Natural killer cell treated with Interleukin-12 subunit alpha and Interleukin-12 subunit beta and Interleukin-15 and Interleukin-18, amount 100 ng/mL, for 72 hours (primary cell): ENCODE measurements around the gene GFOD1. TPM values are rescaled to one million over a fixed set of nuclear protein-coding genes. Genes with fewer than 3 reads are reported as not detected.
A peak's percentile ranks its signal among the peaks of the same experiment; 100 is the strongest.

Experiments
- ATAC-seq, 2 donors: fragments of 150-1000 bp; cut with Tn5 transposase in 1 of 2; sonication (Bioruptor Pico), chemical (Tn5 transposase) in 1 of 2; 2 replicates each; pipeline ENCODE4 v1.10.0; 2021
- DNase-seq: peaks from one replicate; pipeline ENCODE4 v3.0.0; 2022; ENCODE audit warnings: low spot score
- H3K27ac Mint-ChIP-seq, 2 donors: 1 replicate in 1 of 2; 2 replicates in 1 of 2; pipeline ENCODE4 v1.8.0; 2022; ENCODE audit warnings: mixed read lengths in 2 of 2, mild to moderate bottlenecking in 1 of 2, moderate library complexity in 1 of 2
- H3K27me3 Mint-ChIP-seq, 2 donors: 1 replicate in 1 of 2; 2 replicates in 1 of 2; pipeline ENCODE4 v1.8.0; 2022; ENCODE audit warnings: mixed read lengths in 2 of 2
- H3K36me3 Mint-ChIP-seq: one replicate; pipeline ENCODE4 v1.8.0; 2022; ENCODE audit warnings: mixed read lengths
- H3K4me1 Mint-ChIP-seq, 2 donors: 1 replicate in 1 of 2; 2 replicates in 1 of 2; pipeline ENCODE4 v1.8.0; 2022; ENCODE audit warnings: low read depth in 2 of 2, mixed read lengths in 2 of 2, mild to moderate bottlenecking in 1 of 2
- H3K4me3 Mint-ChIP-seq: one replicate; pipeline ENCODE4 v1.8.0; 2022; ENCODE audit warnings: mixed read lengths
- H3K9me3 Mint-ChIP-seq: 2 replicates; pipeline ENCODE4 v1.8.0; 2022; ENCODE audit warnings: mixed read lengths
- total RNA-seq, 2 donors: library from RNA; stranded (reverse); gene quantifications; one replicate each; pipeline ENCODE4 v1.2.3, GENCODE V29; 2022

GFOD1 gene
- total RNA-seq, 2 donors from 2014 or later, result 9.7 to 12.1 TPM

DNA sequence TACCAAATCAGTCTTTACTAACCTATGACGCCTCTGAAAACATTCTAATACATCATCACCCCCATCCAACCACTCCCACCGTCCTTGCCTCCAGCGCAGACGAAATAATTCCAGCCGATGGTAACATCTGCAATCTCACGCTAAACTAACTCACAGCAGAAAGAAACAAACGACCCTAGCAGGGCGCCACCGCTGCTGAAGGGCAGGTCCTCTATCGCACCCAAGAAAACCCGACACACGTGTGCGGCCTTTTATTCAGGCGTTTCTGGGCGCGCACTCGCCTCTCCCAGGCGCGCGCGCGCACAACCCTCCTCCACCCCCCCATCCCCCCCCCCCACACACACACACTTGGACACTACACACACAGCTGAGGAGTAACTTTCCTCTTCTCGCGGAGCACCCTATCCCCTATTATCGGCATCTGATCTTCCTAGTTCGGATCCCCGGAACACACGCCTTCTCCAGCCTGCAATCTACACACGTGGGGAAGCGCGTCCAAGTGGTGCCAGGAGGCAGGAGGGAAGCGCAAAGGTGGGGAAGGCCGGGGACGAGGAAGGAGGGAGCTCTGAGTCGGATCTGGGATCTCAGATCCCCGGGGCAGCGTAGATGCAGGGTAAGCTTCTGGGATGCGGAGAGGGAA is 1.4 kb downstream of the GFOD1 start:
- no peak for DNase-seq
- H3K9me3 Mint-ChIP-seq, result no peaks in the 10 kb centered on the region
- ATAC-seq, result no peak

DNA sequence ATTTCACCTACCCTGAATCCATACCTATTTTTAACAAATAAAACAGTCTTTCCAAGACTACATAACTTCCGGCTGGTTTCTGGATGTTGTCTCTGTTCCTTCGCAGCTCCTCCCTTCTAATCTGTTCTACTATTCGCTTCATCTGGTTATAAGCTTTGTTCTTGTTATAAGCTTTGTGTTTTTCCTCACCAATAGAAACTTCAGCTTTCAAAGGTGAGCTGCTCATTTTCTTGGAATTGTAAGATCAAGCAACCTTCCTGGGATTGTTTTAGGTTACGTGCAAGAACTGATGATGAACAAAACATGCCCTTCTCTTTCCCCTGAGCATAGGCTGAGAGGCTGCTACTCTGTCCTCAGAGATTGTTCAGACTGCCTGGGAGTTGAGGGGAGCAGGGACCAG is 2.1 kb downstream of the GFOD1 start:
- Mint-ChIP-seq H3K4me3 (peak overlapping the region; percentile 80), H3K27ac (peak overlapping the region; percentile 69 to 83), H3K9me3 (no peaks in the 10 kb centered on the region), H3K4me1 (peaks cover 53 to 56% of the 10 kb centered on the region in 2 donors), H3K36me3 (no peaks in the 10 kb centered on the region), H3K27me3 (no peaks in the 10 kb centered on the region)
- no peak for DNase-seq
- ATAC-seq, result no peak

More for the DNA sequence above, 1.4 kb downstream of the GFOD1 start:
- Mint-ChIP-seq H3K36me3 (no peaks in the 10 kb centered on the region), H3K27ac (peak overlapping the region; percentile 69 to 83), H3K4me3 (peak overlapping the region; percentile 80), H3K4me1 (peaks cover 48 to 52% of the 10 kb centered on the region in 2 donors), H3K27me3 (no peaks in the 10 kb centered on the region)

DNA sequence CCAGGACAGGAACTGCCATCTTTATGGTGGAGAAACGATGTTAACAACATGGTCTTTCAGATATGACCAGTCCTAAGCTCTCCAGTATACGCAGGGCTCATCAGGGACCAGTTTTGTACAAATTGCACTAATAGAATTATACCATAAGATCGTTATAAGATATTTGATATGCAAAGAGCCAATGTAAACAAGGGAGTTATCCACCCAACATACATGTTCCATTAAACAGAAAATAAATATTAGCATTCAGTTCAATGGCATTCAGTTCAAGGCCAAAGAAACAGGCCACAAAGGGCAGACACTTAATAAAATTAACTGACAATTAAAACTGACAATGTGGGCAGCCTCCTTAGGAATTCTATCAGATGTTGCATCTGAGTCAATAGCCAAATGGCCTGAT is 2.6 kb downstream of the GFOD1 start:
- H3K27me3 Mint-ChIP-seq, result no peaks in the 10 kb centered on the region
- ATAC-seq (no peak), DNase-seq (no peak)
- no peaks in the 10 kb centered on the region for H3K36me3 Mint-ChIP-seq
- H3K4me3 Mint-ChIP-seq, result peak overlapping the region; percentile 80
- peaks cover 56 to 59% of the 10 kb centered on the region in 2 donors for H3K4me1 Mint-ChIP-seq
- peak overlapping the region; percentile 69 to 83 for H3K27ac Mint-ChIP-seq
- H3K9me3 Mint-ChIP-seq, result no peaks in the 10 kb centered on the region

DNA sequence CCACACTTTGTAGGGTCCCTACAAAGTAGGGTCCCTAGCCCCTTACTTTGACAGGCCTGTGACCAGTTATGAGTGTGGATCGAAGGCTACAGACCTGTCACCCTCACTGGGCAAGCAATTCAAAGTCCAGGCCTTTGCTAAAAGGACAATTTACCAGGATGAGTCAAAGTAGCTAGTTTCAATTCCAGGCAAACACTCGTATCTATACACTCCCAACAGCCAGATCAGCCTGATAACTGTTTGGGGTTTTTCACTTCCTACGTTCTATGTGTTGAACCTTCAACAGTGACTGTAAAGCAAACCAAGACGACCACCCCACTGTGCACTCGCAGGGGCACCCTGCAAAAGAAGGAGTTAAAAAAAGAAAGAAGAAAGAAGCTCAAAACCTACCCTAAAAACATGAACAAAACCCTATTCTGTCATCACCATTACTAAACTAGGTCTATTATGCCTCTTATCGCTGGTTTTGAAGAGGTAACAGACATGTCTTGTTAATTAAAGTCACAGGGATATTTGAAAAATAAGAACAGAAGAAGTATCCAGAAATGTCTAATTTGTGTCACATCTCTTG is 3.2 kb downstream of the GFOD1 start:
- DNase-seq (no peak), ATAC-seq (no peak)
- H3K4me3 Mint-ChIP-seq, result peak overlapping the region; percentile 80
- H3K4me1 Mint-ChIP-seq, result peaks cover 62 to 65% of the 10 kb centered on the region in 2 donors
- peak overlapping the region; percentile 69 to 83 for H3K27ac Mint-ChIP-seq
- H3K27me3 Mint-ChIP-seq, result no peaks in the 10 kb centered on the region
- H3K9me3 Mint-ChIP-seq, result no peaks in the 10 kb centered on the region
- no peaks in the 10 kb centered on the region for H3K36me3 Mint-ChIP-seq

DNA sequence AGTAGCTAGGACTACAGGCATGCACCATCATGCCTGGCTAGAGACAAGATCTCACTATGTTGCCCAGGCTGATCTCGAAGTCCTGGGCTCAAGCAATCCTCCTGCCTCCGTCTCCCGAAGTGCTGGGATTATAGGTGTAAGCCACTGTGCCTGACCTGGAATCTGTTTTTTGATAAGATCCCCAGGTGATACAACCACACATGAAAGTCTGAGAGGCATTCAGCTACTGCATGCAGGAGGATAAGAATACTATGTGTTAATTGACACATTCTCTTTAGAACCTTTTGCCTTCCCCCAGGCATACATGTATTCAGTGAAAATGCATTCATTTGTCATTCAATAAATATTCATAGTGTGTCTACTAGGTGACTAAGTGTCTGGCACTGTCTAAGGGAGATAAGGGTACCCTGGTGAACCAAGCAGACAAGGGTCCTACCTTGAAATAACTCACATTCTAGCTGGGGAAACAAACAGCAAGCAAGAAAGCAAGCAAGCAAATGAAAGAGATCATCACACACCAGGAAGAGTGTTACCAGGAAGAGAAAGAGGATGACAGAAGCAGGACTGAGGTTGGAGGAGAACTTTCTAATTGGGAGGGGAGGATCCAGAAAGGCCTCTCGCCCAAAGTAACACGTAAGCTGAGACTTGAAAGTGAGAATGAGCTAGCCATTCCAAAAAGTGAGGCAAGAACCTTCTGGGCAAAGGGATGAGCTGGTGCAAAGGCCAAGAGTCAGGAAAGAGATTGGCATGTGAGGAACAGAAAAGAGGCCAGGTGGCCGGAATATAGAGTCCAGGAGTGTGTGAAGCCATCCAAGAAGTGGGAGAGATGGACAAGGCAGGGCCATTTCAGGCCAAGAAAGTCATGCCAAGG is 6.5 kb downstream of the GFOD1 start:
- H3K27me3 Mint-ChIP-seq, result no peaks in the 10 kb centered on the region
- H3K27ac Mint-ChIP-seq, result peak overlapping the region; percentile 43 to 83
- H3K4me3 Mint-ChIP-seq, result peak overlapping the region; percentile 33
- DNase-seq (no peak), ATAC-seq (peak; percentile 54 to 62)
- H3K9me3 Mint-ChIP-seq, result no peaks in the 10 kb centered on the region
- no peaks in the 10 kb centered on the region for H3K36me3 Mint-ChIP-seq
- H3K4me1 Mint-ChIP-seq, result peaks cover 50 to 61% of the 10 kb centered on the region in 2 donors

DNA sequence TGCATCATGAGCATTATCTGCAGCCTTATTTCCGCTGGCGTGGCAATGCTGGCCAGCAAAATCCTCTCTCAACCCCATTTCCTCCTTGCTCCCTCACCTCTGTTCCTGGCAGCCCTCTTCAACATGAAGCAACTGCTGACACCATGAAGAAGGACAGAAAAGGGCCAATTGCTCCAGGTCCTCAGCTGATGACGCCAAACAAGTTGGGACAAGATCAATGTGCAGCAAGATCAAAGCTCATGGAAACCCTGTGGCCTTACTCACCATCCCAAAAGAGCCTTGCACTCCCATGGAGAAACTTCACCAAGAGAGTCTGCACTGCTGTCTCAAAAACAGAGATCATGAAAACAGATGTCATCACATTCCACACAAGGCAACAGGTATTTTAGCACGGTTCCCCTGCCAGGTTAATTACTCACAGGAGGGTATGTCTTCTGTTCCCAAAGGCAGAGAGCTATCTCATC is 7.4 kb downstream of the GFOD1 start:
- ATAC-seq (no peak), DNase-seq (no peak)
- Mint-ChIP-seq H3K4me1 (peaks cover 43 to 52% of the 10 kb centered on the region in 2 donors), H3K4me3 (no peak overlapping the region), H3K9me3 (no peaks in the 10 kb centered on the region), H3K27ac (peak overlapping the region in 1 of 2 donors; percentile 83), H3K27me3 (no peaks in the 10 kb centered on the region), H3K36me3 (no peaks in the 10 kb centered on the region)

DNA sequence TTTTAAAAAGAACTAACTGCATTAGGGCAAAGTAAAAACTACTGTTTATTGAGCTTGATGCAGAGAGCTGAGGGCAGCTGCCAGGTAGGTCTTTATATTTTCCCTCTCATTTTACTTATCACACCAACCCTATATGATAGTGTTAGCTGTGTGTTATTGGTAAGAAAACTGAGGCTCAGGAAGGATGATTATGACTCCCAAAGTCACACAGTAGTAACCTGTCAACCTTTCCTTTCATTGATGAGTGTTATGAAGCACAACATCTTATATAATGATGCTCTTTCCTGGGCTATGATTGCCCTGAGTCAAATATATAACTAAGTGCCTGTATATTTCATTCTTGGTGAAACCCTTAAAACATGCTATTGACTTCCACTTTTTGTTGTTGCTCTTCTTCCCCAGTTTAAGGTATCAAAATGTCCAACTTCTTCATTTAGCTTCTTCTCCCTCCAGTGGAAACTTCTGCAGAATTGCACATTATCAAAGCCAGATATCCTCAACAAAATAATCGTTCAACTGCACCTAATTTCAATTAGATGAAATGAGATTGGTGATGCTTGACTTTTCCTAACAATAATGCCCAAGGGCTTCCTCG is 8.1 kb downstream of the GFOD1 start:
- no peaks in the 10 kb centered on the region for H3K36me3 Mint-ChIP-seq
- H3K4me1 Mint-ChIP-seq, result peaks cover 41 to 55% of the 10 kb centered on the region in 2 donors
- peak overlapping the region in 1 of 2 donors; percentile 83 for H3K27ac Mint-ChIP-seq
- ATAC-seq (peak in 1 of 2 donors; percentile 48), DNase-seq (no peak)
- no peak overlapping the region for H3K4me3 Mint-ChIP-seq
- no peaks in the 10 kb centered on the region for H3K27me3 Mint-ChIP-seq
- H3K9me3 Mint-ChIP-seq, result no peaks in the 10 kb centered on the region

DNA sequence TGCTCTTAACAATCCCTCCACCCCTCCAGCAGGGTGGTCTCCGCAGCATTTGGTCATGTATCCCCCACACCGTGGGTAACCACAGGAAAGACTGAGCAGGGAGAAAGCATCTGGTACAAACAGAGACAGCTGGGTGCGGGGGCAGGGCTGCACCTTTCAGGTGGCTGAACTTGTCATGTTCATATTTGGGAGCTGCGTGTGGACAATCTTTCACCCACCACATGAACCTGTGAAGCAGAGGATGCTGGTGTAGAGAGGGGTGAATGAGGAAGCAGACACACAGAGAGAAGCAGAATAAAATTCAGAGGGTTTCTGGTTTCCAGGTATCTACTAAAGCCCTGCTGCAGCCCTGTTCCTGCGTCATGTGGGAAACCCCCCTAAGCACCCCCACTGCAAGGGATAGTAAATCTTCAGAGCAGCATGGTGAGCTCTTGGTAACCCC is 8.9 kb downstream of the GFOD1 start:
- Mint-ChIP-seq H3K27ac (peak overlapping the region; percentile 37 to 87), H3K36me3 (no peaks in the 10 kb centered on the region)
- DNase-seq, result no peak

DNA sequence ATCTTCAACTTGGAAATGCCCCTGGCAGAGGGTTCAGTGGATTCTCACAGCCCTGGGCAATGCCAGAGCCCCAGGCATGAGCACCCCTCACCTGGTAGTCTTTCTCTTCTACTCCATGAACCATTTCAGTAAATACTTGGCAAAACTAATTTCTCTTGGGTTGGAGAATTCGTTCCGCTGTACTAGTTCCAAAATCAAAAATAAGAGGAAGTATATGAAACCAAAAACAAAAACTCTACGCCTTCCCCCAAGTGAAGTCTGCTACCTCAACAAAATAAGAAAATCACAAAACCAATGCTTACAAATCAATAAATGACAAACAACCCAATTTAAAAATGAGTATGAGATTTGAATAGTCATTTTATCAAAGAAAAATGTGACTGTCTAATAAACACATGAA is 12.6 kb downstream of the GFOD1 start:
- ATAC-seq (no peak), DNase-seq (no peak)
- Mint-ChIP-seq H3K36me3 (no peaks in the 10 kb centered on the region), H3K9me3 (no peaks in the 10 kb centered on the region), H3K4me1 (peaks cover 28 to 52% of the 10 kb centered on the region in 2 donors), H3K27me3 (no peaks in the 10 kb centered on the region), H3K27ac (peak overlapping the region in 1 of 2 donors; percentile 85), H3K4me3 (no peak overlapping the region)

More for the DNA sequence above, 8.9 kb downstream of the GFOD1 start:
- H3K4me3 Mint-ChIP-seq, result no peak overlapping the region
- H3K4me1 Mint-ChIP-seq, result peaks cover 37 to 49% of the 10 kb centered on the region in 2 donors
- no peaks in the 10 kb centered on the region for H3K27me3 Mint-ChIP-seq
- no peaks in the 10 kb centered on the region for H3K9me3 Mint-ChIP-seq
- peak; percentile 43 to 64 for ATAC-seq

DNA sequence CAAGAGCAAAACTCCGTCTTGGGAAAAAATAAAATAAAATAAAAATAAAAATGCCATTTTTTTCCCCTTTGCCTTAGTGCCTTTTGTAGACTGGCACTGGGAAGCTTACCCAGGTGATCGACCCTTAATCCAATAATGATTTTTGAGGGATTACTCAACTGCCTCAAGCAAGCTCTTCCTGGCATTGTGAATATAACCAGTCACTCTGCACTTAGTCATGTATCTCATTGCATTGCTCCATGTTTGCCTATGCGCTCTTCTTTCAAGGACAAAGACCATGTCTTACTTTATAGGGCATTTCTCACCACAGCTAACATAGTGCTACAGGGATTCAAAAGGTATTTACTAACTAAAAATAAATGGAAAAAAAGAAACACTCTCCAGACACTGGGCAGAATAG is 13.0 kb downstream of the GFOD1 start:
- H3K36me3 Mint-ChIP-seq, result no peaks in the 10 kb centered on the region
- H3K9me3 Mint-ChIP-seq, result no peaks in the 10 kb centered on the region
- H3K4me1 Mint-ChIP-seq, result peaks cover 26 to 51% of the 10 kb centered on the region in 2 donors

DNA sequence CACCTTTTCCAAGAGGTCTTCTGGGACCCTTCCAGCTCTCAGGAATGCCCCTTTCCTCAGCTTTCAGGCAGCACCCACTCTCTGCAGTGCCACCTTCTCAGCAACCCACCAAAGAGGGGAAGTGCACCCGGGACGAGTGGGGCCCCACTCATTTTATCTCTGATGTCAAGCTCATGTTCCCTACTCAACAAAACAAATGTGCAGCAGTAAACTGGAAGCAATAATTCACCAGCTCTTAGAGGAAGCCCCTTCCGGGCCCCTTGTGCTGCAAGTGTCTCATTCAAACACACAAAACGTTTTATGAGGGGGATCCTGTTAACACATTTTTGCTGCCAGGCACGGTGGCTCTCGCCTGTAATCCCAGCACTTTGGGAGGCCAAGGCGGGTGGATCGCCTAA is 13.6 kb downstream of the GFOD1 start:
- DNase-seq, result no peak
- no peaks in the 10 kb centered on the region for H3K9me3 Mint-ChIP-seq
- no peaks in the 10 kb centered on the region for H3K27me3 Mint-ChIP-seq
- H3K4me3 Mint-ChIP-seq, result no peak overlapping the region
- no peak for ATAC-seq
- peaks cover 29 to 56% of the 10 kb centered on the region in 2 donors for H3K4me1 Mint-ChIP-seq
- H3K36me3 Mint-ChIP-seq, result no peaks in the 10 kb centered on the region
- no peak overlapping the region for H3K27ac Mint-ChIP-seq

More for the DNA sequence above, 13.0 kb downstream of the GFOD1 start:
- Mint-ChIP-seq H3K4me3 (no peak overlapping the region), H3K27ac (peak overlapping the region in 1 of 2 donors; percentile 85), H3K27me3 (no peaks in the 10 kb centered on the region)
- no peak for DNase-seq
- ATAC-seq, result no peak

DNA sequence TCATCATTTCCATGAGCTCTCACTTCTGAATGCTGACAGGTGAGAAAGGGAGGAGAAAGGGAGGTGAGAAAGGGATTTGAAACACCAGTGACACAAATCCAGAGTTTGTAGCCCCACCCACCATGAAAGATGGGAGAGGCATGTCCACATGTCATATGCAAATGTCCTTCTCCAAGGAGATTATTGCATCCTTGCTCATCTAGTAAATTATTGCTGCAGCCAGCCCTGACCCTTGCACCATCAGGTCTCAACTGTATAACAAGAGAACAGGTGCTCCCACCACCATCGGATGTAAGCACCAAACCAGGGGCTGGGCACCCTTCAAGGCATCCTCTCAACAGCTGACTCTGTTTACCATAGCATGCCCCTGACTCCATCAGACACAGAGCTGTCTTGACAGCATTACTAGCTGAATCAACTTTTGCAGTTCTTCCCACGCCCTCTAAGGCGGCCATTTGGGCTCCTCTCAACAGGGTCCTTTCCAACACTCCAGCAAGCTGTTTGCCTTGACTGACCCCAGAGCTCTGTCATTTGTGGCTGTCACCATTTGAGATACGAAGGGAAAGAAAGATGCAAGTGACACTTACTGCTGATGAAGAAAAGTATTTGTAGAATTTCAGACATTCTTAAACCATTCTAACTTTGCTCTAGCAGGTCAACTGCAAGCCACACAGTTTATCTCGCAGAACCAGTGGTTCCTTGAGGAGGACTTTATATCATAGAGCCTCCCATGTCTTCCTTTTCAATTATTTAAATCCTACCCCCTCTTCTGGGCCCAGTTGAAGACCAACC is 14.2 kb downstream of the GFOD1 start:
- H3K4me3 Mint-ChIP-seq, result no peak overlapping the region
- no peak overlapping the region for H3K27ac Mint-ChIP-seq
- ATAC-seq (no peak), DNase-seq (no peak)
- H3K4me1 Mint-ChIP-seq, result peaks cover 25 to 54% of the 10 kb centered on the region in 2 donors
- no peaks in the 10 kb centered on the region for H3K36me3 Mint-ChIP-seq
- no peaks in the 10 kb centered on the region for H3K27me3 Mint-ChIP-seq
- H3K9me3 Mint-ChIP-seq, result no peaks in the 10 kb centered on the region

DNA sequence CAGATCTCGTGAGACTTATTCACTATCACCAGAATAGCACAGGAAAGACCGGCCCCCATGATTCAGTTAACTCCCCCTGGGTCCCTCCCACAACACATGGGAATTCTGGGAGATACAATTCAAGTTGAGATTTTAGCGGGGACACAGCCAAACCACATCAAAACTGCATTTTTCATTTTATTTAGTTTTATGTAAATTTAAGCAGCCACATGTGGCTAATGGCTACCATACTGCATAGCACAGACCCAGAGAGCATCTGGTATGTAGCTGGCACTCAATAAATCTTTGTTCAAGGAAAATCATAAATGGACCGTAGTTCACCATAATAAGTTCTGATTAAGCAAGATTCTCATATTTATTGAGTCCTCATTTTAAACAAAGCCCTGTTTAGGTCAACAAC is 15.3 kb downstream of the GFOD1 start:
- H3K9me3 Mint-ChIP-seq, result no peaks in the 10 kb centered on the region
- H3K36me3 Mint-ChIP-seq, result no peaks in the 10 kb centered on the region
- H3K27me3 Mint-ChIP-seq, result no peaks in the 10 kb centered on the region
- H3K4me1 Mint-ChIP-seq, result peaks cover 28 to 53% of the 10 kb centered on the region in 2 donors
- DNase-seq, result no peak
- peak overlapping the region in 1 of 2 donors; percentile 72 for H3K27ac Mint-ChIP-seq
- H3K4me3 Mint-ChIP-seq, result no peak overlapping the region
- no peak for ATAC-seq
